HG03064 (cell line): ENCODE data around the gene ITPR2.
"Not testable (repeated sequence)": the region's sequence is repeated elsewhere in the genome, so short reads cannot be mapped to it uniquely, and the experiment has no call there.

Source experiments
- ATAC-seq: cut with Tn5 transposase; IDR thresholded peaks from one replicate; pipeline ENCODE4 v1.9.1; 2021; ENCODE audit warnings: low read depth; ENCODE audit not compliant: unreplicated experiment

Gene ITPR2

GRCh38 chr12:26767116-26767515 lies 65.9 kb downstream of the ITPR2 start:
- ATAC-seq = no peak

- no peak for ATAC-seq
Observed at GRCh38 chr12:26762186-26762585, 70.8 kb downstream of the ITPR2 start.

GRCh38 chr12:26761775-26762174 lies 71.2 kb downstream of the ITPR2 start:
- ATAC-seq = no peak

GRCh38 chr12:26760657-26761293 lies 72.2 kb downstream of the ITPR2 start:
- no peak for ATAC-seq

- not testable (repeated sequence) for ATAC-seq
Observed at GRCh38 chr12:26755362-26755761, 77.6 kb downstream of the ITPR2 start.

GRCh38 chr12:26754148-26754547 lies 78.8 kb downstream of the ITPR2 start:
- ATAC-seq = no peak

GRCh38 chr12:26751179-26751578 lies 81.8 kb downstream of the ITPR2 start:
- no peak for ATAC-seq

- ATAC-seq = peak; percentile 40
Observed at GRCh38 chr12:26750531-26751175, 82.3 kb downstream of the ITPR2 start.

- ATAC-seq = peak; percentile 55
Observed at GRCh38 chr12:26749781-26750180, 83.2 kb downstream of the ITPR2 start.

- ATAC-seq = peak; percentile 45
Observed at GRCh38 chr12:26748741-26749431, 84.1 kb downstream of the ITPR2 start.

GRCh38 chr12:26748412-26748740 lies 84.6 kb downstream of the ITPR2 start:
- no peak for ATAC-seq

- no peak for ATAC-seq
Observed at GRCh38 chr12:26746121-26746714, 86.8 kb downstream of the ITPR2 start.

- no peak for ATAC-seq
Observed at GRCh38 chr12:26744697-26745440, 88.1 kb downstream of the ITPR2 start.

GRCh38 chr12:26744042-26744626 lies 88.9 kb downstream of the ITPR2 start:
- no peak for ATAC-seq

GRCh38 chr12:26741584-26742227 lies 91.3 kb downstream of the ITPR2 start:
- no peak for ATAC-seq

GRCh38 chr12:26740991-26741390 lies 92.0 kb downstream of the ITPR2 start:
- ATAC-seq = no peak

GRCh38 chr12:26740348-26740747 lies 92.6 kb downstream of the ITPR2 start:
- no peak for ATAC-seq

GRCh38 chr12:26737487-26738030 lies 95.4 kb downstream of the ITPR2 start:
- no peak for ATAC-seq

GRCh38 chr12:26736563-26737486 lies 96.2 kb downstream of the ITPR2 start:
- ATAC-seq = no peak
